GM19351 (cell line): ENCODE data around the gene NME4.

Experiments used
- ATAC-seq: cut with Tn5 transposase; IDR thresholded peaks from one replicate; pipeline ENCODE4 v1.9.1; 2021; ENCODE audit warnings: mild to moderate bottlenecking, moderate library complexity; ENCODE audit not compliant: unreplicated experiment

NME4 gene

GRCh38 chr16:363110-363765, 33.8 kb upstream of the NME4 start:
- no peak for ATAC-seq

DNA sequence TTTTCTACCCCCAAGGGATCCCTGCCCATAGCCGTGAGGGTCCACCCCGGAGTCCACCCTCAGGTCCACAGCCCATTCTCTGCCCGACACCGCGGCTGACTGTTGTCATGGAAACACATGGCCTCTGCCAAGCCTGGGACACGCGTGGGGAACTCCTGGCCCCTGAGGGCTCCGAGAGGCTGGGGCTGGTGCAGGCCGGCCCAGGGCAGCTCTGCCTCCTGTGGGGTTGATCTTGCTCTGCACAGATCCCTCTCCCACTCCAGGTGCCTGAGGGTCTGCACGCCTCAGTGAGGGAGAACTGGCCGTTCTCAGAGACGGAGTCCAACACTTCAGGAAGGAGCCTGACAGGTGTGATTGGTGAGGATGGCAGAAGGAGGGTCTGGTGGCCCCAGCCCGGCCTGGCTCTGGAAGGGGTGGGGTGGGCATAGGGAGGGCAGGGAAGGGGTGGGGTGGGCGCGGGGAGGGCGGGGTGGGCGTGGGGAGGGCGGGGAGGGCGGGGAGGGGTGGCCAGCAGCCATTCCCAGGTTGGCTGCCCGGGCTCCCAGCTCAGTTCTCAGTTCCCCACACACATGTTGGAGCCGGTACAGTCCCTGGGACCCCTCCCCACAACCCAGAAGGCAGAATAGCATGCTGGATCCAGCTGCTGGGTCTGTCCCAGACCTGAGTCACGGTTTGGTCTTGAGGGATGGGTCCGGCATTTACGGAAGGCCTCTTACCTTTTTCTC, 33.1 kb upstream of the NME4 start:
- ATAC-seq: no peak

DNA sequence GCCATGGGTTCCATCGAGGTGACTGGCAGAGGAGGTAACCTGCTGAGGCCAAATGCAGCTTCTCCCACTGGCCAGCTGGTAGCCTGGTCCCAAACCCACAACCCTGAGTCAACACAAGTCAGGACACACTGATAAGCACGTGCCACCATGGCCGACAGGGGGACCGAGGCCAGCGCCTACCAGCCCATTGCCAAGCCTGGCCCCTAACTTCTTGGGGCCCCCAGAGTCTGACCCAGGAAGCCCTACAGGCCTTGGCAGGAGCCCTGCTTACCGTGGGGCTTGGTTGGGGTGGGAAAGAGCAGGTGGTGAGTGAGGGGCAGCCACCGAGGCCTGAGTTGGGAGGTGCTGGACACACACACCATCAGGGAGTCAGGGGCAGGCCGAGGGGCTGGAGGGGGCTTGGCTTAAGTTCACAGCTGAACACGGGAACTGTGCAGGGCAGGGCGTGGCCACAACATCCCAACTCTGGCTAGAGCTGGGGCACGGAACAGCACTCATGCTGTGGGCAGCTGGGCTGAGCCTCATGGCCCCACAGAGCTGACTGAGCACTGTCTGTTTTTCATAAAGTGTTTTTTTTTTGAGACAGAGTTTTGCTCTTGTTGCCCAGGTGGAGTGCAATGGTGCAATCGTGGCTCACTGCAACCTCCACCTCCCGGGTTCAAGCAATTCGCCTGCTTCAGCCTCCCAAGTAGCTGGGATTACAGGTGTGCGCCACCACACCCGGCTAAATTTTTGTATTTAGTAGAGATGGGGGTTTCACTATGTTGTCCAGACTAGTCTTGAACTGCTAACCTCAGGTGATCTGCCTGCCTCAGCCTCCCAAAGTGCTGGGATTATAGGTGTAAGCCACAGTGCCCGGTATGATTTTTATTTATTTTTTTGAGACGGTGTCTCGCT, 32.2 kb upstream of the NME4 start:
- no peak for ATAC-seq

- ATAC-seq: no peak
These were observed 30.5 kb upstream of the NME4 start for GRCh38 chr16:366476-366875.

DNA sequence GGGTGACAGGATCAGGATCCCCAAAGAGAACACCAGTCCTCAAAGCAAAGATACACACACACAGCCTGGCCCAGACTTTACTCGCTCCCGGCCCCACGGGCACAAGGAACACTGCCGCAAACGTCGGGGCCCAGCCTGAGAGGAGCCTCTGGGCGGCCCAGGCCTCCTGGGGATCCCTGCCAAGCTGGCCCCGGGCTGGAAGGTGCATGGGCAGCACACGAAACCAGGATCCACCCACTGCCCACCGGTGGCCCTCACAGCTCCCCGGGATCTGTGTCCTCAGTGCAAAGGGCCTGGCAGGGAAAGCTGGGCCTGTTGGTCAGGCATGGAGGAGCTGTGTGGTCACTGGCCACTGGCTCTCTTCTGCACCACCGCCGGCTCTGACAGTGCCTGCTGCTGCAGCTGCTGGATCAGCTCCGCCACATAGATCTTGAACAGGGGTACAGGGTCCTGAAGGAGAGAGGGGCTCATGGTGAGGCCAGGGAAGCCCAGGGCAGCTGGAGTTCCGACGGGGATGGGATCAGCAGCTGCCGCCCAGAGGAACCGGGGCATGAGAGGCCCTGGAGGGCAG, 29.6 kb upstream of the NME4 start:
- ATAC-seq: no peak

DNA sequence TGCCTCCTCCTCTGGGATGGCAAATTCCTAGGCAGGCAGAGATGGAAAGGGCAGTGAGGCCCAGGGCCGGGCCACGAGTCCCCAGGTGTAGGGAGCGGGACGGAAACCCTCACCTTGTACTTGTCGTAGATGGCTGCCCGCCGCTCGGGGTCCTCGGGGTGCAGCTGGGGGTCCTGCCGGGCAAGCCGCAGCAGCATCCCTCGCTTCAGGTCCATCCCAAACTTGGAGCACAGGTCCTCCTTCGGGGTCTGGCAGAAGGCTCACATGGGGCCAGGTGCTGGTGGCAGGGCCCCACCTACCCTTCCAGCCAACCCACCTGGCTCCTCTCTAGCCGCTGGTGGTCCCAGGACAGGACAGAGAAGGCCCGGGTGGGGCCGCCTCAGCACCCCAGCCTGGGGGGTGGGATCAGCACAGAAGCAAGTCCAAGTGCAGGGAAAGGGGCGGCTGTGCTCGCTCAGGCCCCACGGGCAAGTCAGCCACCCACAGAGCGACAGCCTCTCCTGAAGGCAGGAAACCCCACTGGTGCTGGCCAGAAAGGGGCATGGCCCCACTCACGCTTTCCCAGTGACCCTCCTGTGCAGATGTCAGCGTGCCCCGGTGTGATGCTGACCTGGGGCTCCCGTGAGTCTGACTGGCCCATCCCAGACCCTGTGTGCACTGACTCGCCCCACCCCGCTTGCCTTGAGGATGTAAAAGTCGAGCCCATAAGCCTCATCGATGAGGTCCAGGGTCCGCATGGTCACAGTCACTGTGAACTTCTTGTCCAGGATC, 28.4 kb upstream of the NME4 start:
- ATAC-seq: no peak

DNA sequence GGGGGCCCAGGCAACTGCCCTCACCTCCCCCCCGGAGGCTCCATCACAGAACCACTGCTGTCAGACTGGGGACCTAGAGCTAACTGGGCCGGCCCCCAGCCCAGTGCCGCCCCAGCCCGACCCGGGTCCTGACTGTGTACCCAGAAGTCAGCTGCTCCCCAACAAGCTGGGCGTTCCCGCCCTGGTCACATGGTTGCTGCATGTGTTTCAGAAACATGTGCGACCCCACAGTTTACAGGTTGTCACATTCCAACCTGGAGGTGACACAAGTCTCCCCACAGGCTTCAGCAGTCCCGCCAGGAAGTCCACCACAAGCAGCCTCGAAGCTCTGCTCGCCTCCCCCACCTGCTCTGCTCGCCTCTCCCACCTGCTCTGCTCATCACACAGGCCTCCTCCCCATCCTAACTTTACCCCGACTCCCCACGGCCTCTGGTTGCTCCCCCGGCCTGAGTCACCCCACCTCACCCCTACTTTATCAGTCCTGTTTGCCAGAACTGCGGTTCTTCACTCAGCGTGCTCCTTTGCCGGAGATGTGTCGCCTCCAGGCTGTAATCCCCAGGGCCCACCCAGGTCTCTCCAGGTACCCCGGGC, 27.6 kb upstream of the NME4 start:
- ATAC-seq: no peak

- ATAC-seq: no peak
These were observed 27.0 kb upstream of the NME4 start for GRCh38 chr16:369866-370436.

DNA sequence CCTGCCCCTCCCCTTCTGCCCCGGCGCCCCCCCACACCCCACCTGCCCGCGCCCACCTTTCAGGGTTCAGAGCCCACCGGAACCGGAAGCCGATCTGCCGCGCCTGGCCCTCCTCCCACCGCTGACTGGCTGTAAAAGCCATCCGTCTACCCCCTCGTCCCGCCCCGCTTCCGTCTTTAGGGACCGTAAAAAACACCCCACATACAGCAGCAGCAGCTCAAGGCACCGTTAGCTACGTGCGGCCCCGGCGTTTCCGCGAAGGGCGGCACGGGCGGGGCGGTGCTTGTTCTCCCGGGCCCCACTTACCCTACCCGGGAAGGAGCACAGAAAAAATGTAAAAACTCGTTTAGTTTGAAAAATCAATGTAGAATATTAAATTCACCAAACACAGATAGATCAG, 26.6 kb upstream of the NME4 start, which contains the start of gene MRPL28:
Gene MRPL28 (minus strand): TSS at position 96 of the 400 bp plus-strand sequence. CDS start 320 bp downstream, outside the sequence.
- ATAC-seq: peak; percentile 94

DNA sequence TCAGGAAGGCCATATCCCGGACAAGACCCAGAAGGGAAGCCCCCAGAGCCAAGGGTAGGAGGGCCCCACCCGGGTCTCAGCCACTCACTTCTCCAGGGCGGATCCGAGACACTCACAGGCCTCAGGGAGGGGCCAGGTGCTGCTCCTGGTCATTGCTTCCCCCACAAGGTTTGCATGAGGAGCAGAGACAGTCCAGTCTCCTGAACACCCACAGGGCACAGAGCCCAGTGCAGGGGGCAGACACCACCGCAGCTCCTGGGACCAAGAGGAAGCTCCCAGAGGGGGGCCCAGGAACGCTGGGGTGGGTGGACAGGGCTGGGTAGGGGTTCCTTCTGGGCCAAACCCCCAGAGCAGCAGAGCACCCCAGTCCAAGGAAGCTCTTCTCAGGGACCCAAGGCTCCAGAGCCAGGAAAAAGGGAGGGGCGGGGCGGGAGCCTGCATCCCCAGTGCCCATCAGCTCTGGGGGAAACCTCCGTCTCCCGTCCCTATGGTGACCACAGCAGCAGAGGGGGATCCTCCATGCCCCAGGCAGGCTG, 26.0 kb upstream of the NME4 start:
- no peak for ATAC-seq

DNA sequence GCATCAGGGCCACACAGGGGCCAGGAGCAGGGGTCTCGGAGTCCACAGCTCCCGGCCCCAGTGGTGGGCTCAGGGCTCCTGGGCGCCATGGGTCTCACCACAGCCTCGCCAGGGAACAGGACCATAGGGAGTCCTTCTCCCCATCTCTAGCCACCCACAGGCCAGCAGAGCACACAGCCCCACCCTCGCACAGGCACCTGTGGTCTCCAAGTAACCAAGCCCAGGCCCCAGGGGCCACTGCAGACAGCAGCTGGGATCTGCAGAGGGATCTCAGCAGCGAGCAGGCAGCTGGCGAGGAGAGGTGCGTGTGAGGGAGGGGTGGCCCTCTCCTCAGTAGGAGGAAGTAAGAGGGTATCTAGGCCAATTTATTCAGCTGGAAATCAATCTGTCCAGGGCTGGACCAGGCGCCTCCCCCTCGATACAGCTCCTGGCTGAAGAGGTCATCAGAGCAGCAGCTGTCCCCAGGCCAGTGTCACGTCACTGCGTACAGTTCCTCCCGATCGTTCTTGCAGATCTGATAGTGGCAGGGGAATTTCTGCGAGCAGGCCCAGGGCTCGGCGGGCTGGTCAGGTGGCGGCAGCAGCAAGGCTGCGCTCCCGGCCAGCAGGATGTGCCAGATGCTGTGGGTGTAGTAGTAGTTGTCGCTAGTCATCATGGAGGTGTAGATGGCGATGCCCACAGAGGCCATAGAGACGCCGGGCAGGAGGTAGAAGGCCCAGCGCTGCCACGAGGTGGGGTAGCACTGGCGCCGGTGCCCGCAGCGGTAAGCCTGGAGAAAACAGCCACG, 25.3 kb upstream of the NME4 start:
- ATAC-seq: no peak

GRCh38 chr16:372302-372983, 24.6 kb upstream of the NME4 start:
- no peak for ATAC-seq

DNA sequence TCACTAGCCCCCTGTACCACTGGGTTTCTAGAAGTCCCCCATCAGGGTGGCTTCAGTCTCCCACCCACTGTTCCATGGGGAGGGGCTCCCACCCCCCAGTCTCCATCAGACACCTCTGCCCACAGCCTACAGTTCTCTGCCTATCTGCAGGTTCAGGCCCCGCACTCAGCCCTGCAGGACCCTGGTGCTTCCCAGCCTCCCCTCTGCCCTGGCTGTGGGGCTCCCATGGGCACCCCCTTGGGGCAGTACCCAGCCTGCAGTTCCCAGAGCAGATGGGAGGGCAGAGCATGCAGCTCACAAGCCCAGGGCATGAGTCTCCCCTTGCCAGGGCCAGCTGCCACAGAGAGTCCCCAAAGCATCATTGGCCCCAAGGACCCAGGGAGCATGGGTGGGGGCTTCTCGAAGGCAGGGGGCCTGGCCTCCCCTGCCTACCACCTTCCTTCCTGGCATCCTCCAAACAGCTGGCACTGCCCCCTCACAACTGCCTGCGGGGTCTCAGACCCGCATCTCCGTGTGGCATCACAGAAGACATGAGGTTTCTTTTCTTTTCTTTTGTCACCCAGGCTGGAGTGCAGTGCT, 23.9 kb upstream of the NME4 start:
- no peak for ATAC-seq

DNA sequence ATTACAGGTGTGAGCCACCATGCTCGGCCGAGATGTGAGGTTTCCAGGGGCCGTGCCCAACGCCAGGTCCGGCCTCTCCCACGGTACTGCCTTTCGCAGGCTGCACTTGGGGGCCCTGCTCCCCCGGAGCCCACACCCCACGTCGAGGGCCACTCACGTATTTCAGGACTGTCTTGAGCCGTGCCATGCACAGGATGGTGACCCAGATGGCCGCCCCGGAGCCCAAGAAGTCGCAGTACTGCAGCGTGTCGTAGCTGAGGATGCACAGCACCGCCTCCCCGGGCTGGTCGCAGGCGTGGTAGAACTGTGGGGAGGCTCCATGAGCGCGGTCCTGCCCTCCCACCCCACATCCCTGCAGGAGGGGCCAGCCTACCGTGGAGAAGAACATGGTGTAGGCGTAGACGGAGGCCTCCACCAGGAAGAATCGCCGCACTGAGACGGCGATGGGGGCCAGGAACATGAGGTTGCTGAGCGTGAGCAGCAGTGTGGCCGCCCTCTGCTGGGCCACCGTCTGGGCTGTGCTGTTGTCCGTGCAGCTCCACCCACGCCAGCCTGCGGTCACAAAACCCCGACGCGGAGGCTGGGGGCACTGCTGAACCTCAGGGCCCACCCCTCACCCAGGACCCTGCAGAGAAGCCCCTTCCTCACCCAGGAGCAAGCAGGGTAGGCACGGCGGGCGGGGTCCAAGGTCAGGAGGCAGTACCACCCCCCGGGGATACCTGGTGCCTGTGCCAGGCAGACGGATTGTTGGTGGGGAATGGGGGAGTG, 23.0 kb upstream of the NME4 start:
- no peak for ATAC-seq

DNA sequence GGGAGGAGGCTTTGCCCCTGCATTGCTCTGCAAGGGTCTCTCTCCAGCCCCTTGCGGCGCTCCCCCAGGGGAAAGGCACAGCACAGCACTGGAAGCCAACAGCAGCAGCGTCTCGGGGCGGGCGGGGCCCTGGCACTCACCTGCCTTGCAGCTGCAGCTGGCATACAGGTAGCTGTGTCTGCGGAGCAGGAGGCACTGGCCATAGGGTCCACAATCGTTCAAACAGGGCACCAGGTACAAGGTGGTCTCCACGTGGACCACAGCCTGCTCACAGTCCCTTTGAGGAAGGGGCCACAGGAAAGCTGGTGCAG, 22.4 kb upstream of the NME4 start:
- no peak for ATAC-seq

- no peak for ATAC-seq
These were observed 21.8 kb upstream of the NME4 start for GRCh38 chr16:375212-375611.
